Neural progenitor cell (in vitro differentiated cells): ENCODE data around the gene ZDHHC14.

Experiments used
- CTCF ChIP-seq: fragments of 200-600 bp; sonication (generic); IDR thresholded peaks from 2 replicates; pipeline ENCODE4 v1.5.1; 2017; ENCODE audit warnings: antibody characterized with exemption, mild to moderate bottlenecking
- EZH2 ChIP-seq: fragments of 200-600 bp; sonication (generic); IDR thresholded peaks from 2 replicates; pipeline ENCODE4 v1.6.1; 2017; ENCODE audit warnings: antibody characterized with exemption, mild to moderate bottlenecking, moderate library complexity
- EZH2phosphoT487 ChIP-seq: fragments of 200-600 bp; sonication (generic); IDR thresholded peaks from 2 replicates; pipeline ENCODE4 v1.6.1; 2017; ENCODE audit warnings: antibody characterized with exemption

- TF ChIP-seq CTCF (no peak), EZH2 (no peak), EZH2phosphoT487 (no peak)
These were observed 292.6 kb downstream of the ZDHHC14 start for GRCh38 chr6:157673596-157673995.
